Mesendoderm (in vitro differentiated cells): ENCODE results near the gene HTT.

Experiments
- DNase-seq: peaks from one replicate; pipeline ENCODE4 v3.0.0; 2013
- H2AK5ac ChIP-seq: 2 replicates; pipeline ENCODE4 v1.6.1; 2013; ENCODE audit warnings: low read length, inconsistent platforms
- H2BK120ac ChIP-seq: 2 replicates; pipeline ENCODE4 v1.6.1; 2013; ENCODE audit warnings: low read depth, mild to moderate bottlenecking, low read length, moderate library complexity, mixed read lengths
- H2BK15ac ChIP-seq: replicated peaks from 2 replicates; pipeline ENCODE4 v1.6.1; 2013; ENCODE audit warnings: low read depth, mild to moderate bottlenecking, moderate library complexity
- H2BK5ac ChIP-seq: 2 replicates; pipeline ENCODE4 v1.6.1; 2013; ENCODE audit warnings: low read length, inconsistent platforms
- H3K18ac ChIP-seq: 2 replicates; pipeline ENCODE4 v1.6.1; 2013; ENCODE audit warnings: mild to moderate bottlenecking, low read length, mixed read lengths
- H3K23ac ChIP-seq: one replicate; pipeline ENCODE4 v1.6.1; 2013; ENCODE audit warnings: low read length
- H3K27ac ChIP-seq: 2 replicates; pipeline ENCODE4 v1.5.1; 2013; ENCODE audit warnings: low read depth, mild to moderate bottlenecking, inconsistent platforms, low read length, moderate library complexity
- H3K27me3 ChIP-seq: 2 replicates; pipeline ENCODE4 v1.6.1; 2013; ENCODE audit warnings: low read length, control low read depth, mild to moderate bottlenecking, inconsistent platforms; ENCODE audit not compliant: insufficient read depth, poor library complexity
- H3K36me3 ChIP-seq: 2 replicates; pipeline ENCODE4 v1.6.1; 2013; ENCODE audit warnings: low read length, inconsistent platforms; ENCODE audit not compliant: control insufficient read depth, insufficient read depth
- H3K4ac ChIP-seq: one replicate; pipeline ENCODE4 v1.6.1; 2013; ENCODE audit warnings: low read depth, mild to moderate bottlenecking, low read length, moderate library complexity
- H3K4me1 ChIP-seq: 2 replicates; pipeline ENCODE4 v1.6.1; 2013; ENCODE audit warnings: low read depth, low read length, inconsistent platforms; ENCODE audit not compliant: control insufficient read depth
- H3K4me2 ChIP-seq: 2 replicates; pipeline ENCODE4 v1.6.1; 2013; ENCODE audit warnings: low read length
- H3K4me3 ChIP-seq: 2 replicates; pipeline ENCODE4 v1.5.1; 2013; ENCODE audit warnings: mild to moderate bottlenecking, low read length
- H3K56ac ChIP-seq: one replicate; pipeline ENCODE4 v1.6.1; 2013; ENCODE audit warnings: low read length
- H3K79me1 ChIP-seq: 2 replicates; pipeline ENCODE4 v1.6.1; 2013; ENCODE audit warnings: low read length, inconsistent platforms
- H3K79me2 ChIP-seq: 2 replicates; pipeline ENCODE4 v1.6.1; 2013; ENCODE audit warnings: mild to moderate bottlenecking, low read length; ENCODE audit not compliant: control insufficient read depth, insufficient read depth
- H3K9ac ChIP-seq: 2 replicates; pipeline ENCODE4 v1.6.1; 2013; ENCODE audit warnings: low read length, inconsistent platforms
- H4K5ac ChIP-seq: one replicate; pipeline ENCODE4 v1.6.1; 2013; ENCODE audit warnings: low read length
- H4K8ac ChIP-seq: one replicate; pipeline ENCODE4 v1.6.1; 2013; ENCODE audit warnings: low read depth, mild to moderate bottlenecking, control low read depth, low read length, moderate library complexity
- WGBS: extraction: QIAGEN DNeasy Blood & Tissue Kit; methylation state at CpG from one replicate; pipeline ENCODE4 v1.1.7; 2013; ENCODE audit warnings: low lambda C conversion rate, missing lambda C conversion rate; ENCODE audit not compliant: insufficient coverage; ENCODE audit errors: extremely low coverage; 5-methylcytosine and 5-hydroxymethylcytosine counted together

Gene HTT

GRCh38 chr4:3217266-3217665 lies 142.8 kb downstream of the HTT start:
- H3K18ac ChIP-seq: no peak overlapping the region
- no peak overlapping the region for H2AK5ac ChIP-seq
- no peak overlapping the region for H3K4me3 ChIP-seq
- no peak overlapping the region for H4K5ac ChIP-seq
- no peaks in the 10 kb centered on the region for H3K79me2 ChIP-seq
- no peak overlapping the region for H2BK5ac ChIP-seq
- no peak overlapping the region for H3K9ac ChIP-seq
- H3K36me3 ChIP-seq: peaks cover 35% of the 10 kb centered on the region
- H3K27ac ChIP-seq: no peak overlapping the region
- WGBS: no CpG with 5 or more reads among the region's 2 CpGs
- H3K27me3 ChIP-seq: no peaks in the 10 kb centered on the region
- no peak overlapping the region for H2BK120ac ChIP-seq
- H4K8ac ChIP-seq: no peak overlapping the region
- DNase-seq: no peak
- no peaks in the 10 kb centered on the region for H3K4me1 ChIP-seq
- no peak overlapping the region for H3K4ac ChIP-seq
- no peaks in the 10 kb centered on the region for H3K79me1 ChIP-seq
- no peak overlapping the region for H3K23ac ChIP-seq
- H3K4me2 ChIP-seq: no peak overlapping the region
- no peak overlapping the region for H2BK15ac ChIP-seq
- H3K56ac ChIP-seq: no peak overlapping the region

DNA sequence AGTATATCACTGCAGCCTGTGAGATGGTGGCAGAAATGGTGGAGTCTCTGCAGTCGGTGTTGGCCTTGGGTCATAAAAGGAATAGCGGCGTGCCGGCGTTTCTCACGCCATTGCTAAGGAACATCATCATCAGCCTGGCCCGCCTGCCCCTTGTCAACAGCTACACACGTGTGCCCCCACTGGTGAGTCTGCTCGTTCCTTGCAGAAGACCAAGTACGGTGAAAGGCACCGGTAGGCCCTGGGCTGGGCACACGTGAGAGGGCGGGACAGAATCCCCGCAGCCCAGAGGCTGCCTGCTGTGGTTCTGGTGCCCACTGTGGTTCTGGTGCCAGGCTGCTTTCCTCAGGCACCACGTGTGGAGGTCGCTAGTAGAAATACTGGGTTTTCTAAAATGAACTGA lies 143.3 kb downstream of the HTT start:
- no peak for DNase-seq
- peaks cover 36% of the 10 kb centered on the region for H3K36me3 ChIP-seq
- no peak overlapping the region for H3K18ac ChIP-seq
- no peak overlapping the region for H3K27ac ChIP-seq
- H4K5ac ChIP-seq: no peak overlapping the region
- no peak overlapping the region for H3K23ac ChIP-seq
- H3K79me1 ChIP-seq: no peaks in the 10 kb centered on the region
- WGBS: no CpG with 5 or more reads among the region's 16 CpGs
- no peaks in the 10 kb centered on the region for H3K79me2 ChIP-seq
- H3K4me2 ChIP-seq: no peak overlapping the region
- H3K4ac ChIP-seq: no peak overlapping the region
- H3K27me3 ChIP-seq: no peaks in the 10 kb centered on the region
- no peaks in the 10 kb centered on the region for H3K4me1 ChIP-seq
- H2BK5ac ChIP-seq: no peak overlapping the region
- H2AK5ac ChIP-seq: no peak overlapping the region
- H4K8ac ChIP-seq: no peak overlapping the region
- no peak overlapping the region for H3K4me3 ChIP-seq
- no peak overlapping the region for H2BK15ac ChIP-seq
- no peak overlapping the region for H3K9ac ChIP-seq
- H3K56ac ChIP-seq: no peak overlapping the region
- no peak overlapping the region for H2BK120ac ChIP-seq

GRCh38 chr4:3218824-3219760 lies 144.6 kb downstream of the HTT start:
- Histone ChIP-seq H3K4ac (no peak overlapping the region), H3K27ac (no peak overlapping the region), H3K4me2 (no peak overlapping the region), H2BK15ac (no peak overlapping the region), H3K36me3 (peaks cover 34% of the 10 kb centered on the region), H3K4me1 (no peaks in the 10 kb centered on the region), H2BK5ac (no peak overlapping the region), H4K5ac (no peak overlapping the region), H3K9ac (no peak overlapping the region), H3K4me3 (no peak overlapping the region), H3K27me3 (no peaks in the 10 kb centered on the region), H3K18ac (no peak overlapping the region), H2AK5ac (no peak overlapping the region), H2BK120ac (no peak overlapping the region), H3K79me1 (no peaks in the 10 kb centered on the region), H3K56ac (no peak overlapping the region), H3K23ac (no peak overlapping the region), H3K79me2 (no peaks in the 10 kb centered on the region), H4K8ac (no peak overlapping the region)
- no peak for DNase-seq
- no CpG with 5 or more reads among the region's 20 CpGs for WGBS

DNA sequence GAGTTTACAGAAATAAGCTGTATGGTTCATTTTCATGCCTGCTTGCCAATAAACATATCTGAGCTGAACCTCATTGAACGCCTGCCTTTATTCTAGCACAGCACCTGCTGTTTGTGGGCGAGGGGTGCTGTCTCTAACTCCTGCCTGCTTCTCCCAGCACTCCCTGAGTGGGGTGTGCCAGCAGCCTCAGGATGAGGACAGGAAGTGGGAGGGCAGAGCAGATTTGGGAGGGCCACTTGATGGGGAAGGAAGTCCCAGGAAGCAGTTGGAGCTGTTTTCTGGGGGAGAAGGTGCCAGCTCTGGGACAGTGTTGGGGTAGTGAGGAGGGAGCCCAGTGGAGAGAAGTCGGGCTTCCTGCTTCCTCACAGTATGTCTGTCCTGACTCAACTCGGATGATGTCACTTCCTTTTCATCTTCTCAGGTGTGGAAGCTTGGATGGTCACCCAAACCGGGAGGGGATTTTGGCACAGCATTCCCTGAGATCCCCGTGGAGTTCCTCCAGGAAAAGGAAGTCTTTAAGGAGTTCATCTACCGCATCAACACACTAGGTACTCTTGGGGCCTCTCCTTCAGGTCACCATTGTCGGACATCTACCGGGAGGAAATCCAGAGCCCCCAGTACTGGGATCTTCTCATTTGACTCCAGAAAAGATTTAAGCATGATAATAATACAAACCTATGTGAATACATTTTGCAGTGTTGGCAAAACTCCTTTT lies 145.4 kb downstream of the HTT start:
- H2BK120ac ChIP-seq: no peak overlapping the region
- peaks cover 35% of the 10 kb centered on the region for H3K36me3 ChIP-seq

DNA sequence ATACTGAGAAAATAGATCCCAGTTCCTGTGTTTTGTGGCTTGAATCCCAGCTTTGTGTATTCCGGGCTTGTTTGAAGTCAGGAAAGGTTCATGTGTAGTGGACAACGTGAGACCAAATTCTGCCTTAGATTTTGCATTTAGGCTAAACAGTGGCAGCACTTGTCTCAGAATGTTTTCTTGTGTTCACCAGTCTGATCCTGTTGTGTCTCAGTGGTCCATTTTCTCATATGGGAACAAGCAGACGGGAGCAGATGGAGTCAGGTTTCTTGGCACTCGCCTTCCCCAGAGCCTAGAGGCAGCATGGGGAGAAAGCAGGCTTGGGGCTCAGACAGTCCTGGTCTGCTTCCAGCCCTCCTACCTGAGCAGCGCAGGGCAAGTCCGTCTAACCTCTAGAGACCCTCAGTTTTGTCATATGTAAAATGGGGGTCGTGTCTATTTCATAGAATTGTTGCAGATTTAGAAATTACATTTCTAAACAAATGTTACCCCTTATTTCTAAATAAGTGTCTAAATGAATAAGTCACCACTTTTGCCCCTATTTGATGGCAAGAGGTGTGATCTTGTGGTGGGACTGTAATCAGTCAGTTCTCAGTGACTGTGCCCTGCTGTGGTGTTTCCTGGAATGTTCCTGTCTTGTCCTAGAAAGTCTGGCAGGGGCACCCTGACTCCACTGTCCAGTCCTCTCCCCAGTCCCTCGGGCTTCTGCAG lies 146.1 kb downstream of the HTT start:
- no peak overlapping the region for H3K9ac ChIP-seq
- H2BK5ac ChIP-seq: no peak overlapping the region
- H3K23ac ChIP-seq: no peak overlapping the region
- DNase-seq: no peak
- no peak overlapping the region for H2BK15ac ChIP-seq
- H2AK5ac ChIP-seq: no peak overlapping the region
- no peak overlapping the region for H3K4ac ChIP-seq
- no peak overlapping the region for H3K56ac ChIP-seq
- H4K5ac ChIP-seq: no peak overlapping the region
- no peaks in the 10 kb centered on the region for H3K27me3 ChIP-seq
- no peak overlapping the region for H3K4me2 ChIP-seq
- no CpG with 5 or more reads among the region's 8 CpGs for WGBS
- H3K4me3 ChIP-seq: no peak overlapping the region
- H3K4me1 ChIP-seq: no peaks in the 10 kb centered on the region
- H4K8ac ChIP-seq: no peak overlapping the region
- peaks cover 31% of the 10 kb centered on the region for H3K36me3 ChIP-seq
- no peak overlapping the region for H2BK120ac ChIP-seq
- H3K79me1 ChIP-seq: no peaks in the 10 kb centered on the region
- H3K18ac ChIP-seq: no peak overlapping the region
- no peaks in the 10 kb centered on the region for H3K79me2 ChIP-seq
- no peak overlapping the region for H3K27ac ChIP-seq

More for the DNA sequence above, 145.4 kb downstream of the HTT start:
- Histone ChIP-seq H2AK5ac (no peak overlapping the region), H3K56ac (no peak overlapping the region), H3K4ac (no peak overlapping the region), H3K27me3 (no peaks in the 10 kb centered on the region), H2BK5ac (no peak overlapping the region), H2BK15ac (no peak overlapping the region), H3K4me3 (no peak overlapping the region), H3K18ac (no peak overlapping the region), H4K5ac (no peak overlapping the region), H3K23ac (no peak overlapping the region), H3K9ac (no peak overlapping the region), H3K79me2 (no peaks in the 10 kb centered on the region), H3K27ac (no peak overlapping the region), H4K8ac (no peak overlapping the region), H3K79me1 (no peaks in the 10 kb centered on the region), H3K4me2 (no peak overlapping the region), H3K4me1 (no peaks in the 10 kb centered on the region)
- no peak for DNase-seq
- no CpG with 5 or more reads among the region's 9 CpGs for WGBS
